Ovary (tissue), 3 donors: ENCODE data around the gene DTNA.

ENCODE experiments used
- CTCF ChIP-seq, 3 donors: fragments of 450-650 bp in 2 of 3; fragments of 200-600 bp in 1 of 3; IDR thresholded peaks; one replicate each; pipeline versions ENCODE4 v1.5.1 to v1.8.0; 2016 to 2022; ENCODE audit warnings: antibody characterized with exemption in 3 of 3, mild to moderate bottlenecking in 1 of 3
- POLR2A ChIP-seq: fragments of 450-650 bp; IDR thresholded peaks from one replicate; pipeline ENCODE4 v1.6.1; 2017; ENCODE audit warnings: antibody characterized with exemption, mild to moderate bottlenecking, moderate library complexity
- donor health status: DM: no; HTN: no; CAD: no.

- TF ChIP-seq CTCF (IDR thresholded peaks at IDR 0.05) (no peak), POLR2A (no peak)
These were observed 147.2 kb downstream of the DTNA start for GRCh38 chr18:34857320-34857719.
